Measurements from ENCODE around the gene CD63.

DNA sequence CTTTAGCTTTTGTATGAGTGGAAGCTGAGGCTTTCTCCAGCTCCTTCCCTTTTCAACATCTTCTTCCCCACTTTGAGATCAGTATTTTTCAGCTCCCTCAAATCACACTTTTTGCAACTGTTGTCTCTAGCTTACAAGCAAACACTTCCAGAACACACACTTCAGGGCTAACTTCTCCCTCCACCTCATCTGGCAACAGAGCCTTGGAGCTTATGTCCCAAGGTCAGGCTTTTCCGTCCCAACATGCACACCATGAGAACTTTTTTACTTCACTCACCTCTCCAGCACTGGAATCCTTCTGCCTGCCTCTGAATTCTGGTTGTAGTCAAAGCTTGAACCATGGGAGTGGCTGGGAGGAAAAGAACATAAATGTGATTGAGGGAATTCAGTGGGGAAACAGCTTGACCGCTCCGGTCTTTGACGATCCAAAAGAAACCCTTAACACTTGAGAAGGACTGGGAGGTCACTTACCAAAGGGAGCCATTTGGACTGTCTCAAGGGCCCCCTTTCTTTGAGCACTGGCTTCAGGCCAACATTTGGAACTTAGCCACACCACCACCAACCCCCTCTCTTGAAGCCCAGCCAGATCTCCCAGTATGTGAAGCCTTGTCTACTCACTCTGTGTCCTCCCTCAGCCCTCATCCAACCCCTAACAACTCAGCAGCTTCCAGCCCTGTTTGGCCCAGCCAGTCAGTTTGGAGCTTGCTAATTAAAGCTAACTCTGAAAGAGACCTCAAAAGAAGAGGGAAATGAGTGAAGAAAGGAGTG is 16.8 kb downstream of the CD63 start:
- TF ChIP-seq POLR2A (IDR thresholded peaks at IDR 0.05; ENCODE audit: low read depth, low read length) (no peak), POLR2AphosphoS5 (IDR thresholded peaks at IDR 0.05; ENCODE audit: low read depth, low read length) (no peak)
